ENCODE data around the gene TMEM240. TPM values are rescaled to one million over a fixed set of nuclear protein-coding genes. Genes with fewer than 3 reads are reported as not detected.

TMEM240 gene
- total RNA-seq, 1 donor from 2014 or later, result 7.0 TPM

GRCh38 chr1:1538334-1538733, 2.1 kb downstream of the TMEM240 start:
- Histone ChIP-seq H3K36me3 (ENCODE audit: insufficient read depth, low read length) (peaks cover 8% of the 10 kb centered on the region), H3K4me1 (ENCODE audit: insufficient read depth, low read length) (peaks cover 13% of the 10 kb centered on the region), H3K79me2 (ENCODE audit: insufficient read depth, low read length) (peaks cover 35% of the 10 kb centered on the region), H3K4me2 (ENCODE audit: low read length) (peak overlapping the region; percentile 88), H3K4me3 (ENCODE audit: insufficient read depth, low read depth, low read length) (no peak overlapping the region), H3K9me3 (ENCODE audit: insufficient read depth, low read depth, low read length) (no peaks in the 10 kb centered on the region), H3K27ac (ENCODE audit: low read depth, low read length) (no peak overlapping the region), H3K27me3 (ENCODE audit: insufficient read depth, low read length) (no peaks in the 10 kb centered on the region), H2AFZ (ENCODE audit: low read depth, low read length) (no peak overlapping the region), H4K20me1 (ENCODE audit: insufficient read depth, low read length) (peaks cover 28% of the 10 kb centered on the region), H3K9ac (ENCODE audit: low read length) (no peak overlapping the region)
- Mint-ChIP-seq H3K4me1 (ENCODE audit: low read depth, unreplicated experiment) (peaks cover 4% of the 10 kb centered on the region), H3K36me3 (ENCODE audit: low read depth, unreplicated experiment) (peaks cover 9% of the 10 kb centered on the region), H3K4me3 (ENCODE audit: unreplicated experiment) (peak overlapping the region; percentile 72), H3K9me3 (ENCODE audit: unreplicated experiment) (no peaks in the 10 kb centered on the region), H3K27me3 (ENCODE audit: low read depth, unreplicated experiment) (no peaks in the 10 kb centered on the region), H3K27ac (ENCODE audit: unreplicated experiment) (peak overlapping the region; percentile 53)
- TF ChIP-seq EZH2 (IDR thresholded peaks at IDR 0.05; ENCODE audit: insufficient read depth, low read length), result no peak
- no peak for TF ChIP-seq CTCF (IDR thresholded peaks at IDR 0.05; ENCODE audit: insufficient read depth, low read depth, low read length)
- no peak for DNase-seq (ENCODE audit: low read depth)
- FAIRE-seq, result no peak

GRCh38 chr1:1537626-1538250, 2.7 kb downstream of the TMEM240 start:
- Histone ChIP-seq H3K9ac (ENCODE audit: low read length) (no peak overlapping the region), H3K27me3 (ENCODE audit: insufficient read depth, low read length) (no peaks in the 10 kb centered on the region), H3K4me3 (ENCODE audit: insufficient read depth, low read depth, low read length) (no peak overlapping the region), H3K4me1 (ENCODE audit: insufficient read depth, low read length) (peaks cover 13% of the 10 kb centered on the region), H2AFZ (ENCODE audit: low read depth, low read length) (no peak overlapping the region), H4K20me1 (ENCODE audit: insufficient read depth, low read length) (peaks cover 28% of the 10 kb centered on the region), H3K79me2 (ENCODE audit: insufficient read depth, low read length) (peaks cover 35% of the 10 kb centered on the region), H3K27ac (ENCODE audit: low read depth, low read length) (no peak overlapping the region), H3K4me2 (ENCODE audit: low read length) (no peak overlapping the region), H3K9me3 (ENCODE audit: insufficient read depth, low read depth, low read length) (no peaks in the 10 kb centered on the region), H3K36me3 (ENCODE audit: insufficient read depth, low read length) (peaks cover 8% of the 10 kb centered on the region)
- Mint-ChIP-seq H3K4me1 (ENCODE audit: low read depth, unreplicated experiment) (peaks cover 4% of the 10 kb centered on the region), H3K4me3 (ENCODE audit: unreplicated experiment) (no peak overlapping the region), H3K36me3 (ENCODE audit: low read depth, unreplicated experiment) (peaks cover 9% of the 10 kb centered on the region), H3K9me3 (ENCODE audit: unreplicated experiment) (no peaks in the 10 kb centered on the region), H3K27ac (ENCODE audit: unreplicated experiment) (no peak overlapping the region), H3K27me3 (ENCODE audit: low read depth, unreplicated experiment) (no peaks in the 10 kb centered on the region)
- TF ChIP-seq CTCF (IDR thresholded peaks at IDR 0.05; ENCODE audit: insufficient read depth, low read depth, low read length) (no peak), EZH2 (IDR thresholded peaks at IDR 0.05; ENCODE audit: insufficient read depth, low read length) (no peak)
- FAIRE-seq (no peak), DNase-seq (ENCODE audit: low read depth) (no peak)

GRCh38 chr1:1536938-1537546, 3.4 kb downstream of the TMEM240 start:
- H3K9me3 Mint-ChIP-seq (ENCODE audit: unreplicated experiment), result peaks cover 2% of the 10 kb centered on the region
- H2AFZ ChIP-seq (ENCODE audit: low read depth, low read length), result no peak overlapping the region
- H3K36me3 Mint-ChIP-seq (ENCODE audit: low read depth, unreplicated experiment), result peaks cover 11% of the 10 kb centered on the region
- peaks cover 8% of the 10 kb centered on the region for H3K36me3 ChIP-seq (ENCODE audit: insufficient read depth, low read length)
- FAIRE-seq, result no peak
- no peaks in the 10 kb centered on the region for H3K27me3 Mint-ChIP-seq (ENCODE audit: low read depth, unreplicated experiment)
- H3K4me1 ChIP-seq (ENCODE audit: insufficient read depth, low read length), result peaks cover 13% of the 10 kb centered on the region
- no peak for TF ChIP-seq EZH2 (IDR thresholded peaks at IDR 0.05; ENCODE audit: insufficient read depth, low read length)
- TF ChIP-seq CTCF (IDR thresholded peaks at IDR 0.05; ENCODE audit: insufficient read depth, low read depth, low read length), result no peak
- no peak overlapping the region for H3K4me3 ChIP-seq (ENCODE audit: insufficient read depth, low read depth, low read length)
- peaks cover 35% of the 10 kb centered on the region for H3K79me2 ChIP-seq (ENCODE audit: insufficient read depth, low read length)
- no peak overlapping the region for H3K27ac Mint-ChIP-seq (ENCODE audit: unreplicated experiment)
- no peaks in the 10 kb centered on the region for H3K27me3 ChIP-seq (ENCODE audit: insufficient read depth, low read length)
- H3K27ac ChIP-seq (ENCODE audit: low read depth, low read length), result no peak overlapping the region
- H3K9ac ChIP-seq (ENCODE audit: low read length), result no peak overlapping the region
- no peak for DNase-seq (ENCODE audit: low read depth)
- H3K4me2 ChIP-seq (ENCODE audit: low read length), result no peak overlapping the region
- H3K9me3 ChIP-seq (ENCODE audit: insufficient read depth, low read depth, low read length), result peaks cover under 1% of the 10 kb centered on the region
- no peak overlapping the region for H3K4me3 Mint-ChIP-seq (ENCODE audit: unreplicated experiment)
- peaks cover 4% of the 10 kb centered on the region for H3K4me1 Mint-ChIP-seq (ENCODE audit: low read depth, unreplicated experiment)
- H4K20me1 ChIP-seq (ENCODE audit: insufficient read depth, low read length), result peaks cover 29% of the 10 kb centered on the region

Measured in astrocyte (in vitro differentiated cells and primary cell).